NCI-H2029 treated with DMSO at 0.1 percent for 48 hours (cell line): Measurements from ENCODE around the gene TREM2.

ENCODE experiments used
- DNase-seq: peaks from one replicate; lab custom pipeline; 2025; lab: John Stamatoyannopoulos, UW

TREM2 gene

GRCh38 chr6:41182069-41183034 lies 19.4 kb upstream of the TREM2 start:
- peak; percentile 79 for DNase-seq

GRCh38 chr6:41181566-41181965 lies 18.6 kb upstream of the TREM2 start:
- DNase-seq = no peak

GRCh38 chr6:41179163-41179562 lies 16.2 kb upstream of the TREM2 start:
- no peak for DNase-seq

GRCh38 chr6:41177695-41178094 lies 14.8 kb upstream of the TREM2 start:
- DNase-seq = no peak

GRCh38 chr6:41177287-41177686 lies 14.4 kb upstream of the TREM2 start:
- no peak for DNase-seq

GRCh38 chr6:41176189-41176588 lies 13.3 kb upstream of the TREM2 start:
- no peak for DNase-seq

GRCh38 chr6:41175084-41175483 lies 12.2 kb upstream of the TREM2 start:
- no peak for DNase-seq

GRCh38 chr6:41174610-41175009 lies 11.7 kb upstream of the TREM2 start:
- no peak for DNase-seq

GRCh38 chr6:41171908-41172307 lies 9.0 kb upstream of the TREM2 start:
- DNase-seq = no peak

- DNase-seq = no peak
Observed at GRCh38 chr6:41170547-41171160, 7.7 kb upstream of the TREM2 start.

GRCh38 chr6:41167173-41167963 lies 4.5 kb upstream of the TREM2 start:
- no peak for DNase-seq

- no peak for DNase-seq
Observed at GRCh38 chr6:41164551-41165120, 1.7 kb upstream of the TREM2 start.

GRCh38 chr6:41163419-41163717 lies 452 bp upstream of the TREM2 start:
- no peak for DNase-seq

GRCh38 chr6:41161851-41162552 lies 914 bp downstream of the TREM2 start:
- DNase-seq = no peak

GRCh38 chr6:41161380-41161779 lies 1.5 kb downstream of the TREM2 start:
- no peak for DNase-seq

GRCh38 chr6:41160933-41161332 lies 2.0 kb downstream of the TREM2 start:
- no peak for DNase-seq

GRCh38 chr6:41159415-41160082 lies 3.4 kb downstream of the TREM2 start:
- DNase-seq = peak; percentile 86

GRCh38 chr6:41157323-41157722 lies 5.6 kb downstream of the TREM2 start:
- DNase-seq = no peak

GRCh38 chr6:41156771-41157170 lies 6.1 kb downstream of the TREM2 start:
- DNase-seq = no peak

- DNase-seq = no peak
Observed at GRCh38 chr6:41156001-41156400, 6.9 kb downstream of the TREM2 start.

GRCh38 chr6:41155132-41155805 lies 7.6 kb downstream of the TREM2 start:
- no peak for DNase-seq
